ENCODE measurements around the gene TNFSF9.

GRCh38 chr19:6543866-6544347, 13.1 kb downstream of the TNFSF9 start:
- TF ChIP-seq CTCF (IDR thresholded peaks at IDR 0.05) (no peak), EZH2phosphoT487 (IDR thresholded peaks at IDR 0.05) (no peak)
